ENCODE data around the gene TRIP4. TPM values are rescaled to one million over a fixed set of nuclear protein-coding genes. Genes with fewer than 3 reads are reported as not detected.

Gene TRIP4
- total and polyA plus RNA-seq, 4 donors, result 17.0 to 23.6 (median 23.0) TPM

DNA sequence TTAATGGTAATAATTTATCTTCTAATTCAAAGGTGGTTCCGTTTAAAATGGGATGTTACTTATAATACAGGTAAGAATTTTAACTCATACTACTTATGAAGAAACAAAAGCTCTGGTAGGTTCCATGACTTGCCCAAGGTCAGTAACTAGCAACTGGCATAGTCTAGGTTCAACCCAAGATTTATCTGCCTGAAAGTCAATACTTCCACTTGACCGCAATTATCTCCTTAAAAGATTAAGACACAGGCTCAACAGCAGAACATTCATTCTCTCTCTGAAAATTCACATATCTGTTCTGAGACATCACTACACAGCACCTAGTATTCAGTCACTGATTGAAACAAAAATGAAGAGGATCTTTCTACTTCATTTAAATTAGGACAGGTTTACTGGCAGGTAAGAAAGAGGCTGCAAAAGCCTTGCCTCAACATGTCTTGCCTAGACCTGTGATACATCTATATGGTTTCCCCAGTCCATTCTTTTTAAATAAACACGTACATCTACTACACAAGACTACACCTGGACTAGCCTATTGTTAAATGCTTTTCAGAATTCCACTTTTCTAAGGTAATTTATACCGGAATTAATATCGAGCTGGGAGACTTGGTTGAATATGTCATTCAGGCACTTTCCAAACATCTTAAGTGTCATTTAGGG lies 32.8 kb upstream of the TRIP4 start:
- H3K27me3 ChIP-seq (ENCODE audit: control insufficient read depth in 3 of 3, insufficient read depth in 3 of 3, low read length in 2 of 3), result no peaks in the 10 kb centered on the region
- peak overlapping the region; percentile 53 to 89 for H3K9ac ChIP-seq (ENCODE audit: insufficient read depth in 1 of 2, low read length in 2 of 2)
- peak overlapping the region in 1 of 2 donors; percentile 80 for H3K27ac ChIP-seq (ENCODE audit: low read depth in 1 of 2, low read length in 1 of 2)
- H3K36me3 ChIP-seq (ENCODE audit: control insufficient read depth in 4 of 4, insufficient read depth in 4 of 4, low read length in 4 of 4), result no peaks in the 10 kb centered on the region
- 32 to 36% methylated on average over 5 of the region's 5 CpGs for WGBS, 2 donors
- H3K4me3 ChIP-seq, result peak overlapping the region; percentile 79
- H3K4me1 ChIP-seq (ENCODE audit: control insufficient read depth in 5 of 5, insufficient read depth in 5 of 5, low read length in 5 of 5), result peaks cover 0 to 12% (median 0%) of the 10 kb centered on the region in 5 donors
- no peak for ATAC-seq (ENCODE audit: insufficient read depth, low FRiP score)
- H3K9me3 ChIP-seq (ENCODE audit: control insufficient read depth in 4 of 4, insufficient read depth in 3 of 4, low read length in 3 of 4), result no peaks in the 10 kb centered on the region
- TF ChIP-seq, protein P1, sequence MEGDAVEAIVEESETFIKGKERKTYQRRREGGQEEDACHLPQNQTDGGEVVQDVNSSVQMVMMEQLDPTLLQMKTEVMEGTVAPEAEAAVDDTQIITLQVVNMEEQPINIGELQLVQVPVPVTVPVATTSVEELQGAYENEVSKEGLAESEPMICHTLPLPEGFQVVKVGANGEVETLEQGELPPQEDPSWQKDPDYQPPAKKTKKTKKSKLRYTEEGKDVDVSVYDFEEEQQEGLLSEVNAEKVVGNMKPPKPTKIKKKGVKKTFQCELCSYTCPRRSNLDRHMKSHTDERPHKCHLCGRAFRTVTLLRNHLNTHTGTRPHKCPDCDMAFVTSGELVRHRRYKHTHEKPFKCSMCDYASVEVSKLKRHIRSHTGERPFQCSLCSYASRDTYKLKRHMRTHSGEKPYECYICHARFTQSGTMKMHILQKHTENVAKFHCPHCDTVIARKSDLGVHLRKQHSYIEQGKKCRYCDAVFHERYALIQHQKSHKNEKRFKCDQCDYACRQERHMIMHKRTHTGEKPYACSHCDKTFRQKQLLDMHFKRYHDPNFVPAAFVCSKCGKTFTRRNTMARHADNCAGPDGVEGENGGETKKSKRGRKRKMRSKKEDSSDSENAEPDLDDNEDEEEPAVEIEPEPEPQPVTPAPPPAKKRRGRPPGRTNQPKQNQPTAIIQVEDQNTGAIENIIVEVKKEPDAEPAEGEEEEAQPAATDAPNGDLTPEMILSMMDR (IDR thresholded peaks at IDR 0.05; ENCODE audit: control extremely low read depth, extremely low read depth), result no peak
- DNase-seq, result no peak

DNA sequence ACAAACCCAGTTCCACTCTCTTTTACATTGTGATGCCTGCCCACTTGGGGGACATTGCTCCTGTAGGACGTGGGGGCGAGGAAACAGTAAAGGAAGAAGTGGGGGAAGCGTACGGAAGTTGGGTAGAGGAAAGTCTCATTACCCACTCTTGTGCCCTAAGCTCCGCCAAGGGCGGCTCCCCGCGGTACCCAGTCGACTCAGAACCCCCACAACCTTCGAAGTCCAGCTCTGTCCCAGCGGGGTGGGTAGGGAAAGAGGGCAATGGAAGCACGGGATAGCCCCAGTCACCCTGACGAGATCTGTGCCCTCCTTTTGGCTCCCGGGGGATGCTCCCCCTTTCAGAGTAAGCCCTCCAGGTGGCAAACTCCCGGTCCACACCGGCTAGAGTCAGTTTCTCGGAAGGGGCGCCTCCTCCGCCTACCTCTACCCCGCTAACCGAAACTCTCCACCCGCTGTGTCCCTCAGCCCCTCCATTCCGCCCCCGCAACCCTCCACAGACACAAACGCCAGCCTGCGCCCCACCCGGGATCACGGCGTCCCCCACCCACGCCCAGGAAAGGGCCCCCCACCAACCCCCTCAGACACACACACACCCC lies 32.2 kb upstream of the TRIP4 start:
- Histone ChIP-seq H3K4me3 (peak overlapping the region; percentile 79), H3K9me3 (ENCODE audit: control insufficient read depth in 4 of 4, insufficient read depth in 3 of 4, low read length in 3 of 4) (no peaks in the 10 kb centered on the region), H3K27ac (ENCODE audit: low read depth in 1 of 2, low read length in 1 of 2) (peak overlapping the region; percentile 55 to 80), H3K36me3 (ENCODE audit: control insufficient read depth in 4 of 4, insufficient read depth in 4 of 4, low read length in 4 of 4) (no peaks in the 10 kb centered on the region), H3K9ac (ENCODE audit: insufficient read depth in 1 of 2, low read length in 2 of 2) (peak overlapping the region; percentile 53 to 89), H3K4me1 (ENCODE audit: control insufficient read depth in 5 of 5, insufficient read depth in 5 of 5, low read length in 5 of 5) (peaks cover 0 to 12% (median 0%) of the 10 kb centered on the region in 5 donors), H3K27me3 (ENCODE audit: control insufficient read depth in 3 of 3, insufficient read depth in 3 of 3, low read length in 2 of 3) (no peaks in the 10 kb centered on the region)
- TF ChIP-seq, protein P1 (IDR thresholded peaks at IDR 0.05; ENCODE audit: control extremely low read depth, extremely low read depth), result no peak
- ATAC-seq (ENCODE audit: insufficient read depth, low FRiP score), result peak; percentile 10
- DNase-seq, result peak in 2 of 3 donors; percentile 13 to 36
- 0% methylated on average over 29 to 30 of the region's 30 CpGs for WGBS, 2 donors

DNA sequence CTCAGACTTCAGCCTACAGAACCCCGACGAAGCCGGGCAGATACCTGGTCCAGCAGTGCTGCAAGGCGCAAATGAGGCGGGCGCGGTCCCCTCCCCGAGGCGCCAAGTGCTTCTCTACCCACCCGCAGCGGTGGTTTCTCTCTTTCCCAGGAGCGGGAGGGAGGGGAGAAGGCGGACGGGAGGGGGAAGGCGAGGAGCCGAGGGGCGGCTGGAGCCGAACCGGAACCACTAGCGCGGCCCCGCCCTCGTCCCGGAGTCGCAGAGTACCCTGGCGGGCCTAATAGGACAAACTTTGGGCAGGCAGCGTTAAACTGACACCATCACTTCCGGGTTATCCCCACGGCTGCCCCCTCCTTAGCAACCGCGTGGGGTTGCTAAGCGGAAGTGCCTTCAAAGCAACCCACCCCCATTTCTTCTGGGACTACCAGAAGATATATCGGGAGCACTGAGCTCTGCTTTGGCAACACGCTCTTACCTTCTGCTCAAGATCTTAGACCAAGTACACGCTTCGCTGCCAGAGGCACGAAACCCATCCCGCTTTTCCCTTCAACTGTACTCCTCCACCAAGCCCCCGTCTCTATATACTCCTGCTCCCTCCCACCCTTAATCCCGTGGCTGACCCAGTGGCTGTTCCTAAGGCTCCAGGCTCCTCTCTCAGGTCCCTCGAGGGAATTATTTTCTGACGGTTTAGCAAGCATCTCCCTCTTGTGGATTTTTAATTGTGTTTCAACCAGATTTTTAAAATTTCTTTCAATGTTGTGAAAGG lies 31.5 kb upstream of the TRIP4 start, which contains the start of gene CSNK1G1:
Gene CSNK1G1, minus strand, starts transcription at position 230 of the 766 bp plus-strand sequence. CDS start 55,674 bp downstream, outside the sequence.
- peak within 1 kb of the TSS; percentile 85 to 89 for H3K9ac ChIP-seq (ENCODE audit: insufficient read depth in 1 of 2, low read length in 2 of 2)
- H3K4me3 ChIP-seq, result peak within 1 kb of the TSS; percentile 79
- TF ChIP-seq, protein P1 (IDR thresholded peaks at IDR 0.05; ENCODE audit: control extremely low read depth, extremely low read depth), result peak; percentile 24
- H3K4me1 ChIP-seq (ENCODE audit: control insufficient read depth in 5 of 5, insufficient read depth in 5 of 5, low read length in 5 of 5), result peaks cover 0 to 12% (median 0%) of the 10 kb centered on the region in 5 donors
- peak within 1 kb of the TSS; percentile 55 to 80 for H3K27ac ChIP-seq (ENCODE audit: low read depth in 1 of 2, low read length in 1 of 2)
- WGBS, 2 donors, result 0% methylated on average over 42 of the region's 42 CpGs
- no peaks in the 10 kb centered on the region for H3K9me3 ChIP-seq (ENCODE audit: control insufficient read depth in 4 of 4, insufficient read depth in 3 of 4, low read length in 3 of 4)
- ATAC-seq (ENCODE audit: insufficient read depth, low FRiP score), result peak; percentile 98
- peak; percentile 98 to 99 (median 99) for DNase-seq
- no peaks in the 10 kb centered on the region for H3K27me3 ChIP-seq (ENCODE audit: control insufficient read depth in 3 of 3, insufficient read depth in 3 of 3, low read length in 2 of 3)
- no peaks in the 10 kb centered on the region for H3K36me3 ChIP-seq (ENCODE audit: control insufficient read depth in 4 of 4, insufficient read depth in 4 of 4, low read length in 4 of 4)
